ENCODE data around the gene INPP5D.
"Not testable (repeated sequence)": the region's sequence is repeated elsewhere in the genome, so short reads cannot be mapped to it uniquely, and the experiment has no call there.

GRCh38 chr2:233200790-233201189 is 140.6 kb downstream of the INPP5D start:
- TF ChIP-seq POLR2A, CTCF (IDR thresholded peaks at IDR 0.05): not testable (repeated sequence)
